Stimulated activated CD8-positive, alpha-beta memory T cell treated with anti-CD3 and anti-CD28 coated beads, Interleukin-7, amount 100 ng/mL, for 24 hours (primary cell): ENCODE measurements around the gene DIAPH2.

Experiments
- DNase-seq: peaks from one replicate; pipeline ENCODE4 v3.0.0-alpha.2; 2020; ENCODE audit warnings: low read depth

The DIAPH2 gene

DNA sequence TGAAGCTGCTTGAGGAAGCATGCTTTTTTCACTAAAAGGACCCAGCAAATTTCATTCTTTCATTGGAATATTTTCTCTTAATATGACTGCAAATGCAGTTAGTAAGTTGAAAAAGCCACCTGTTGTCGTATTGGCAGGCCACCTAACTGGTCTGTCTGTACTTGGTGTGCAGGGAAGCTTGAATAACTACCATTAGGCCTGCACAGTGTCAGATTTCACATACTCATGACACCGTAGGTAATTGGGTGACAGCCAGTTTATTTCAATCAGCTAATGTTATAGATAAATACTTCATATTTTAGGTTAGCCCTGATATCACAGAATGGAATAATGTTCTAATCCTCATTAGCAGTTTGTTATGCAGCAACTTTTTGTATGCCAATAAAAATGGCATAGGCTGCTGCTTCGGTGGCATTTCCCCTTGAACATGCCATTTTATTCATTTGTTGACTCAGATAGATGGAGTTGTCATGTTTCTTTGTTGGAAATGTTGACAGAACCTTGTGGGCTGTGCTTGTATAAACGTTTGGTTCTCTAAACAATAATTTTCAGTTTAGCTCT lies 372.8 kb downstream of the DIAPH2 start:
- no peak for DNase-seq

DNA sequence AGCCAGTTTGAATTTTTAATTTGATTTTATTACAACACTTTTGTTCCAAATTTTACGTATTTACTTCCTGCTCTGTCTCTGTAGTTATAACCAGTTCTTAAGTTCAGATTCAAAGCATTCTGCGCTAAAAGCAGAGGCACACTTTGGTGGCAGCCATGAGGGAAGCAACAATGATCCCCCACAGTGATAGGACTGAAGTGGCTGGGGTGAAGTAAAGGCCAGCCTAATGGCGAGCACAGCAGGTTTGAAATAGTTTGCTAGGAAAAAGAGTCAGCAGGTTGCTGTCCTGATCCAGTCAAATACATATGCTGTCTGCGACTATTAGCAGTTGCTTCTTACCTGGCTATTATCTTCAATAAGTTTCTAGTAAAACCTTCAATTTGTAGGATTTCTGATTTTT lies 375.4 kb downstream of the DIAPH2 start:
- no peak for DNase-seq

DNA sequence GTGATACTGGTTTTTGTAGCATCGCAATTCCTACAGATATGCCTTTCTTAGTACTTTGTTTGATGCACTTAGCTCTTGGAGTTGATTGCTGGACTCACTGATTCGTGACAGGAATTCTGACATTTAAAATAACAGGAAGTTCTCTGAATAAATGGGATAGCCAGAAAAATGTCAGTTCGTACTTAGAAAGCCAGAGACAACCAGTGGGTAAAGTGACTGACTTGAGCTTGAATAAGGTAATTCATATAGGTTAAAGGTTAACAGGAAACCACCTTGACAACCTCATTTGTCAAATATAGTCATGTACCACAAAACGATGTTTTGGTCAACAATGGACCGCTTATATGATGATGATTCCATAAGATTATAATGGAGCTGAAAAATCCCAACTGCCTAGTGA lies 380.4 kb downstream of the DIAPH2 start:
- DNase-seq: no peak

DNA sequence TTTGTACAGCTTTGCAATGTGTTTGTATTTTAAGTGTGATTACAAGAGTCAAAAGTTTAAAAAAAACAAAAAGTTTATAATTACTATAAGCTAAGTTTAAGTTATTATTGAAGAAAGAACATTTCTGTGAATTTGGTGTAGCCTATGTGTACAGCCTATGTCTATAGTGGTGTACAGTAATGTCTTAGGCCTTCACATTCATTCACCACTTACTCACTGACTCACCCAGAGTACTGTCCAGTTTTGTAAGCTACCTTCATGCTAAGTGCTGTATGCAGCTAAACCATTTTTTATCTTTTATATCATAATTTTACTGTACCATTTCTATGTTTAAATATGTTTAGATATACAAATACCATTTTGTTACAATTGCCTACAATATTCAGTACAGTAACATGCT lies 381.3 kb downstream of the DIAPH2 start:
- DNase-seq: no peak

DNA sequence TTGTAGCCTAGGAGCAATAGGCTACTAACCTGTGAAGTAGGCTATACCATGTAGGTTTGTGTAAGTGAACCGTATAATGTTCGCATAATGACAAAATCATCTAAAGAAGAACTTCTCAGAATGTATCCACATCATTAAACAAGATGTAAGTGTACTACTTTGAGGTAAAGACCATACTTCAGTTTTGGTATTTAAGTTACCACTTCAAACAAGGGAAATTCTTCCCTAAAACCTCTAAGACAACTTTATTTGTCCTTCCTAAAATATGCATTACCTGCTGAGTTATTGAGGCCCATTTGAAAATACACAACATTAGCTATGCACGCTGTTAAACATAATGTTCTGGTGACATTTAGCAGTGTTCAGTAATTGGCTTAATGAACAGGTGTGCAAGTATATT lies 381.7 kb downstream of the DIAPH2 start:
- no peak for DNase-seq

DNA sequence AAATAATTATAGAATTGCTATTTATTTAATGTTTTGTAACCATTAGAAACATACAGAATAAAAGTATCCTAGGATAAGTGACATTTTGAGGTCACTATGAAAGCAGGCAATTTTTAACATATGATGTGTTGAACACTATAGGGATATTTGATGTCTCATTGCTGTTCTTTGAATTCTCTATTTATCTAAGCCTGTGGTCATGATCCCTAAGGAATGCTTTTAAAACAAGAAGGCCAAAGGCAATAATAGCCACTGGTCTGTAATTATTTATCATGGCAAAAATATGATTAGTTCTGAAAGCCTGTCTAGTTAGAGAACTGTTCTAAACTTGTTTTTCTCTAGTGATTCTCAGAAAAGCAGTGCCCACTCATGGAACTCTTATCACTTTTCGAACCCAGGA lies 385.7 kb downstream of the DIAPH2 start:
- no peak for DNase-seq

DNA sequence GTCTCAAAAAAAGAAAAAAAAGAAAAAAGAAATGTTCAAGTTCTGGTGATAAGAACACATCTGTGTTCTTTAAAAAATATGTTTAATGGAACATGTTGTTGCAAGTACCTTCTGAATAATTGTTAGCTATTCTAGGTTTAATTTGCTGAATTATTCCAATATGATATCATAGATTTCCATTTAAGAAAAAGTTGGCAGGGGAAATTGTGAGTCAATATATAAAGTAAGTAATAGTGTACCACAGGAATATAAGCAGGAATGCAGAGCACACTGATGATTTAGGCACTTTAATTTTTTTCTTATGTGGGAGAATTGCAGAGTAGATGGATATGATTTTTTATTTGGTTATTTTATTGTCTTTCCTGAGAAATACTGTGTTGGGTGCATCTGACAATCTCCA lies 389.8 kb downstream of the DIAPH2 start:
- DNase-seq: no peak

DNA sequence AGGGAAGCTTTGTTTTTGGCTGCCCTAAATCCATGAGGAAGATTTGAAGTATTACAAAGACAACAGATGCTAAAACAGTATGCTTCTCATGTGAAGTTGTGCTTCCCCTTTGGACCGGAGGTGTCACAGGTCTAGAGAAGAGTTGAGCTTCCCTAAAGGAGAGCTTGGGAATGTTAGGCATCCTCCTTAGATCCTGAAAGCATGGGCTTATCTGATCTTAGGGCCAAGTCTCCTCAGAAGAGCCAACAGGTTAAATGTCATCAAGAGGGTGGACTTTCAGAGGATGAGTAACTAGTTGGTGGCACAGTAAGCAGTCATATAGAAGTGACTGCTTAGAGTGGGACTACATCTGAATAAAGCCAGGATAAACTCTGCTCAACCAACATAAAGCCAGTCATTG lies 404.5 kb downstream of the DIAPH2 start:
- DNase-seq: no peak

DNA sequence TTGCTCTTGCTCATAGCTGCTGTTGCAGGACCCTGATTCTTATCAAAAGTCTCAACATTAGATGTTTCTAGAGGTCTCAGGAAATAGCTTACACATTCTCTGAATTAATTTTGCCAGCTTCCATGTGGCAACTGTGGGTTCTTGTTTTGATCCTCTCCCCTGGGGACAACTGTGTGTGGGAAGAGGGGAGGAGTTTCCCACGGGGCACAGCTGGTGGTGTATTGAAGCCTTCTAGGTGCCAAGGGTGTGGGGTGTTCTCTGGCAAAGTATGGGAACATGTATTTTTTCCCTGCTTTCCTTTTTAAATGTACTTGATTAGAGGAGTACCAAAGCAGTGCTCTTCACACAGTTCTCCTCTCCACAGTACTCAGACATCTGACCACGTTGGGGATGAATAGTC lies 411.7 kb downstream of the DIAPH2 start:
- no peak for DNase-seq

DNA sequence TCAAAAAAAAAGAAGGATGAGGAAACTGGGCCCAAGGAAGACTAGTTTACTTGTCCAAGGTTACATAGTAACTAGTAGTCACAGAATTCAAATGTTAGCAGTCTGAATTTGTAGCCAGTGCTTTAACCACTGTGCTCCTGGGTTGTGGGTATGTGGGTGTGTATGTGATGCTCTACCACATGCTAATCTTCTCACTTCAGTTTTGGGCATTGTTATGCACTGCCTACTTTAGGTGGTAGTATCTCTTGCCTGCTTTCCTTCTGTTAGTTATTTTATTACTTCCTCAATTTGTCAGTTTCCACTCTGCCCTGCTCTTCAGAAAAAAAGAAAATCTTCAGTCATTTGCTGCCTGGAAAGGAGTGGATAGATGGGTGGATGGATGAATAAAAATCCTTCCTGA lies 418.3 kb downstream of the DIAPH2 start:
- no peak for DNase-seq

DNA sequence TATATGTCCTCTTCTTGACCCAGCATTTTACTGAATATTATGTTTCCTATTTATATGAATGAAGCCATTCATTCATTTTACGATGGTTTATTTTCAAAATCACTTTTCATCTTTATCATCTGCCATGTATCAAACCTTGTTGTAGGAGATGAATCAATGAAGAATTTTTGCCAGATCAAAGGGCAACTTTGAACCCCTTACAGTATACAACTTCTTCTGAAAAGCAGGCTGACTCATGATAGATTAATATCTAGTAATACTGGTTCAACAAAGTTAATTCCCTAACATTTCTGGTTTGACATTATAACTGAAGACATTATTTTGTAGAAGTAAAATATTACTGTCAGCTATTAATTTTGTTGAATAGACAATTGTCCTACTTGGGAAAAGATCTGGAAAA lies 425.1 kb downstream of the DIAPH2 start:
- no peak for DNase-seq

DNA sequence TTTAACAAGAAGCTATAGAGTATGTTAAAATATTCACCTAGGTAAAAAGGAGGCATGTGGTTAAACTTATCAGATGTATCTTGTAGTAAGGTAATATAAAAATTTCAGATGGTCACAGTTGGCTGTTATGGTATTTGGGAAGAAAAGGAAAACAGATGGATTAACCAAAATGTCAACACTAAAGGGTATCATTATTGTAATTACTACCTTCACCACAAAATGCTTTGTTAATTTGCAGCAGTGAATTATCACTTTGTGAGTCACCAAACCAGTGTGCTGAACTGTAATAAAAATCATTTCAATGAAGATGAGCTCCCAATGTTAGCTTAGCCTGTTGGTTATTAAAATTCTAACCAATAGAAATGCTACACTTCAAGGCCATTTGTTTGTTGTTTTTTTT lies 432.9 kb downstream of the DIAPH2 start:
- DNase-seq: no peak

DNA sequence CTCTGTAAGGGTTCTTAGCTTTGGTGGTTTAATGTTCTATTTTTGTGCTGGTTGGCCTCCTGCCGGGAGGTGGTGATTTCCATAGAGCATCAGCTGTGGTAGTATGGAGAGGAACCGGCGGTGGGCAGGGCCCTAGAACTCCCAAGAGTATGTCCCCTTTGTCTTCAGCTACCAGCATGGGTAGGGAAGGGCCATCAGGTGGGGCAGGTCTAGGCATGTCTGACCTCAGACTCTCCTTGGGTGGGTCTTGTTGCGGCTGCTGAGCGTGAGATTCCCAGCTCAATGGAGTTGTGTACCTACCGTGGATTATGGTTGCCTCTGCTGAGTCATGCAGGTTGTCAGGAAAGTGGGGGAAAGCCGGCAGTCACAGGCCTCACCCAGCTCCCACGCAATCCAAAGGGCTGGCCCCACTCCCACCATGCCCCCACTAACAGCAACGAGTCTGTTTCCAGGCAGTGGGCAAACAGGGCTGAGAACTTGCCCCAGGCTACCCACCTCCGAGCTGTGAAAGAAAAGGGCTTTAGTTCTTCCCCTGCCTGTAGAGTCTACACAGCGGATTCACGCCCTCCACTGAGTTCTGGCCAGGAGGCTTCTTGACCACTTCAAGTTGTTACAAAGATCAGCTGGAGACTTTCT lies 434.9 kb downstream of the DIAPH2 start:
- no peak for DNase-seq

DNA sequence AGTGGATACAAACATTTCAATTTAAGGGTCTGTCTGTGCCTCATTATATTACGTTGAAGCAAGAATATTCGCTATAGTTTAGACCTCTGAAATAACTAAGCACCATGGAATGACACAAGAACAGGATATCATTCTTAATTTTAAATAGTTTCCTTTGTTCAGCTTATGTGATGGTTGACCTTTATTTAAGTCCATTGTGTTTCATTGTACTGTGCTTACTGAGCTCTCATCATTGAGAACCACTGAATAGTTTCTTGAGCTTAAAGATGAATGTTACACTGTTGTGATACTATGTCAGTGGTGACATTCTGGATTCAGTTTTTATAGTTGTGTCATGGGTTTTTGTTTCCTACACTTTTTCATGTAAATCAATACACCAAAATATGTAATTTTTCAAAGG lies 438.4 kb downstream of the DIAPH2 start:
- no peak for DNase-seq

DNA sequence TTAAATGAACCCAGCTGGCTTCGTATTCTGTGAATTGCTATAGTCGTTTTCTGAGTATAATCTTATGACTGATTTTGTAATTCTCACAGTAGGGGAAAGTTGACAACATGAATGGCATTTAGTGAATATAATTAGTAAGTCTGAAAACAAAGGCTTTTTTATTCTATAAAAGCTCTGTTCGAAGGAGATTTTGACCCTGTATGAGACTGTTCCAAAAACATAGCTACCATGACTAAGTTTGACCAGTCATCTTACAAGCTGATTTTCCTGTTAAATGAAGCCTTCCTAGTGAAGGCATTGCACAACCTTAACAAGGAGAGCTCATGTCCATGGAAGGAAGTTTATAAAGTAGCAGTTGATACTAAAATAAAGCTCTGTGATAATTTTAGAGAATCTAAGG lies 441.4 kb downstream of the DIAPH2 start:
- no peak for DNase-seq

DNA sequence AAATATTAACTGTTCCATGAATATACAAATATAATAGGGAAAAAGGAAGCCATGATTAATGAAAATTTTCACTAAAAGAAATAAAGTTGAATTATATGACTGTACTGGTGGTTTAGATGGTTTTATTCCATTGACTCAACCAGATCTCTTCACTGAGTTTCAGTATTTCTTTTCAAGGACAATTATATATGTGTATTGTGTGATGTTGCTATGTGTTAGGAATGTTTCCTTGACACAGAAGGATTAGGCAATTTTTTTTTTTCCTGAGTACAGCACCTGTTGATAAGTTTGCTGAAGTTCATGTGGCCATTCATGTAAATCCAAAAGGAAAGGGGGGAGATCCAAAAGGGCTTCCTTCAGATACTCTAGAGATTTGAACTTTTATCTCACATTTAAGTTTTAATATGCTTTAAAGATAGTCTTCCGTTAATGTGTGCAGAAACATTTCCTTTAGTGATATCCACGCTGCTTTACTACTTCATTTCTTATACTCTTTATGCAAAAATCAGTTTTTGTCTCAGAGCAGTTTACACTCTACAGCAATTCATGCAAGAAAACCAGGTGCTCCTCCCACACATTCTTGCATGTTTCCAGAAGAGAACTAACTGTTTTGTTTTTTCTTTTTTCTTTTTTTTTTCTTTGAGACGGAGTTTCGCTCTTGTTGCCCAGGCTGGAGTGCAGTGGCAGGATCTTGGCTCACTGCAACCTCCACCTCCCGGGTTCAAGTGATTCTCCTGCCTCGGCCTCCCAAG lies 448.2 kb downstream of the DIAPH2 start:
- no peak for DNase-seq

DNA sequence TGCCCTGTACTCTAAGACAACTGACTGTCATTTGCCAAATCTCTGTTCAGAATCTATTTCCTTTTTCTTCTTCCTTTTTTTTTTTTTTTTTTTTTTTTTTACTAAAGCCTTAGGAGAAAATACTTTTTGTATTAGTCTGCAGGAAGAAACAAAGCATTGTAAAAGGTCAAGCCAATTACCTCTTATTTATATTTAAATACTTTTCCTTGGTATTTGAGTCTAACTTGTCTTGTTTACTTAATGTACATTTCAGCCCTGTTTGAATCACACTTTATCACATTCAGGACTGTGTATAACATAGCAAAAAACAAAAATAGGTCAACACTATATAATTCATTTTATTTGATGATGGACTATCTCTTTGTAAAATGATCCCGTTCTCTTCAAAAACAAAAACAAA lies 461.3 kb downstream of the DIAPH2 start:
- no peak for DNase-seq

DNA sequence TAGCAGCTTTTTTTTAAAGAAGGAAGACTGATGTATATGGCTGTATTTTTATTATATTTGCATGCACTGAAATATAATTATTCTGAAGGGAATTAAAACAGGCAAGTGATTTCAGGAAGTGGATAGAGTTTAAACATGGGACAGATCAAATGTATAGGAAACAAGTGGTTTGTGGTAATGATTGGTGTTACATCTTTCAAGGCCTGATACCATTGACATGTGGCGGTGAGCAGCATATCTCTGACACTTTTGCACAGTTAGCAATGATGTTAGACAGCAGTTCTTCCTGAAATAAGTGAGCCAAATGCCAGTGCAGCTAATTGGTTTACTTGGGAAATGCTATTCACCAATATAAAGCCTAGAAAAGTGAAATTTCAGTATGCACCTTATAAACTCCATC lies 471.2 kb downstream of the DIAPH2 start:
- no peak for DNase-seq

DNA sequence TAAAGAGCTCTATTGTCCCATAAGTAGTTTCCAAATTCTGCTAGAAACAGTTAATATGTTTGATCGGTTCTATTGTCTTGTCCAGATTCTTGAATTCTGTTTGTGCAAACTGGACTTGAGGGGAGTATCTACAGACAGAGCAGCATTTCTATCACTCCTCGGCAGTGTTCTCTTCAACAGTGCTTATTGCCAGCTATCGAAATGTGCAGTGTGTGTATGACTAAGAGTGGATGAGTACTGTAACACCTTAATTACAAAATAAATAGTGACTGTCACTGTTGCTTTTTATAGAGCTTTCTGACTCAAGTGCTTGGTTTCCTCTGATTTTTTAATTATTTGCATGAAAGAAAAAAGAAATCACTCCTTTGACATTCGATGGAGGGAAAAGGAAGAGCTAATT lies 473.6 kb downstream of the DIAPH2 start:
- DNase-seq: no peak

DNA sequence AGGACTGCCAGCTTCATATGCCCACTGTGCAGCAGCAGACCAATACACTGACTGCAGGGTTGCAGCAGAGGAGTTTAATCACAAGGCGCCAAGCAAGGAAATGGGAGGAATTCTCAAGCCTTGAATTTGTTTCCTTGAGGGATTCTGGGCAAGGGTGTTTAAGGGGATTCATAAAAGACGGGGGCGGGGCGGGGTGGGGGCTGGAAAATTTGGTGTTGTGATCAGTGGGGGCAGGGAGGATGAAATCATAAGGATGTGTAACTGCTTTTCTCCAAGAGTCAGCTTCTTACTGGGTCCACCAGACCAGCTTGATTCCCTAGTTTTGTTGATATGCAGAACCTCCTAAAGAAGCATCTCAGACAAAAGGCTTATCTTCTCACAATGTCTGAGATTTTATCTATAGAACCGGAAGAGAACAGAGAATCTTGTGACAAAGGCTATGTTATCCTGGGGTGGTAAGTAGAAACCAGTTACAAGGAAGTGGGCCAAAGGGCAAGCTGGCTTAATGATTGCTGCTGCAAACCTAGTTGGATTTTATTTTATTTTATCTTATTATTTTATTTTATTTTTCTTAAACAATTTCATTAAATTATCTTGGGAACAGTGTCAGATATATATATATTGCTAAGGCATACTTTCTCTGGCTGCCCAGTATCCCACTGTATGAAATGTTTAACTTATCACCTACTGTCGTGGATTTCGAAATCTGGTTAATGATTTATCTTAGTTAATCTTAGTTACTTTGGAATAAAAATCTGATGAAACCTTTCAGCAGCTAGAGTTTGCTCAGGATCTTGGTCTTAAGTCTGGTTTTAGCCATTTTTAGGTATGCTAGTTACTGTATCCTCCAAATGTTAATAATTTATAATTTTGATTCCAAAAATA lies 475.5 kb downstream of the DIAPH2 start:
- no peak for DNase-seq

DNA sequence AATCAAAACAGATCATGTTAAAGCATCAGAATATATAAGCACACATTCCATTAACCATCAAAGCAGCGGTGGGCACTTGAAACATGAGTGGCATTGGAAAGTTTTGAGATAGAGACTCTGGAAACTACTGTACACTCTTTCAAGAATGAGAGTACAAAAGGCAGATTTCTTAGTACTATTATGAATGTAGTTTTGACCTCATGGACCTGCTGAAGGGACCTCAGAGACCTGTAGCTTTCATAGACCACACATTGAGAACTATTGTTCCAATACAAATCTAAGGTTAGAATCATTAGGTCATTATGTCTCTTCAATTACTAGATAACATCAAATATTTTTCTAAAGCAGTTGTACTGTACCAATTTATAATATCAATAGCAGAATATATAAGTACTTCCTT lies 482.7 kb downstream of the DIAPH2 start:
- DNase-seq: no peak

DNA sequence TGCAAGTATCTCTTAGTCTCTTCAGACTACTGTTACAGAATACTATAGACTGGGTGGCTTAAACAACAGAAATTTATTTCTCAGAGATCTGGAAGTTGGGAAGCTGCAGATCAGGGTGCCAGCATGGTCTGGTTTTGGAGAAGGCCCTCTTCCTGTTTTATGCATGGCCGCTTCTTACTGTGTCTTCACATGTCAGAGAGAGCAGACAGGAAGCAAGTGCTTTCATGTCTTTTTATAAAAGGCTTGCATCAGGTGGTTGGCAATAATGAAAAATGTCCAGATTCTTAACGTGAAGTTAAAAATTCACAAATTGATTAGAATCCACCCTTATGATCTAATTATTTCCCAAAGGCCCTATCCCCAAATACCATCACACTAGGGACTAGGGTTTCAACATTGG lies 484.0 kb downstream of the DIAPH2 start:
- DNase-seq: no peak

DNA sequence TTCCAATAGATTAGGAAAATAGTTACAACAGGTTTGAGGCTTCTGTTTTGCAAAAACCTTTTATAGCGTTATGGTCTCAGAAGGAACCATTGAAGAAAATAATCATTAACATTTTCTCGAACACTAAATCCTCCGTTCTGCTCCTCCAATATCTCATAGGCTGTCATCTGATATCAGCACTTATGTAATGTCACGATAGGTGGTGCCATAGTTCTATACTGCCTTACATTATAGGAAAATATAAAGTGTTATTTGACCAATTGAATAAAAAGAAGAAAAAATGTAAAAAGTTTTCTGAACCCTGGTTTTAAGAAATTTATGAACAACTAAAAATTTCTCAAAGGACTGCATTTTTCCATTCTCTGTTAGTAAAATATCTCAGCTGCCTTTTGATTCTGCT lies 490.5 kb downstream of the DIAPH2 start:
- DNase-seq: no peak
